Breast epithelium (tissue), 3 donors: Measurements from ENCODE around the gene TAGLN.

Source experiments
- CTCF ChIP-seq, 3 donors: fragments of 450-650 bp; IDR thresholded peaks; one replicate each; pipeline ENCODE4 v1.5.1; 2016 to 2017; ENCODE audit warnings: antibody characterized with exemption in 3 of 3, mild to moderate bottlenecking in 3 of 3, moderate library complexity in 3 of 3
- POLR2A ChIP-seq: fragments of 450-650 bp; IDR thresholded peaks from one replicate; pipeline ENCODE4 v1.6.1; 2016; ENCODE audit warnings: antibody characterized with exemption, mild to moderate bottlenecking, moderate library complexity

- TF ChIP-seq CTCF (IDR thresholded peaks at IDR 0.05) (no peak), POLR2A (no peak)
Observed at GRCh38 chr11:117232911-117233409, 33.8 kb downstream of the TAGLN start.
